HEK293 (cell line): ENCODE measurements around the gene CD59.

Experiments
- BCL11A ChIP-seq: fragments of 450-650 bp; formaldehyde crosslinking; IDR thresholded peaks from 2 replicates; pipeline ENCODE4 v1.5.1; 2016; ENCODE audit warnings: low read depth, missing biosample characterization, missing genetic modification characterization
- HOXA7 ChIP-seq: sonication (generic); formaldehyde crosslinking; IDR thresholded peaks from 2 replicates; pipeline ENCODE4 v1.8.1; 2022; ENCODE audit warnings: missing genetic modification reagents, borderline replicate concordance
- RBAK ChIP-seq: fragments of 450-650 bp; formaldehyde crosslinking; IDR thresholded peaks from 2 replicates; pipeline ENCODE4 v1.5.1; 2016; ENCODE audit warnings: missing biosample characterization, missing genetic modification characterization
- REPIN1 ChIP-seq: fragments of 450-650 bp; formaldehyde crosslinking; IDR thresholded peaks from 2 replicates; pipeline ENCODE4 v1.5.1; 2017; ENCODE audit warnings: missing biosample characterization, missing genetic modification characterization, low read depth
- SP3 ChIP-seq: fragments of 450-650 bp; formaldehyde crosslinking; IDR thresholded peaks from 2 replicates; pipeline ENCODE4 v1.5.1; 2016; ENCODE audit warnings: missing biosample characterization, missing genetic modification characterization
- ZFHX2 ChIP-seq: fragments of 450-650 bp; formaldehyde crosslinking; conservative IDR thresholded peaks from 2 replicates; pipeline ENCODE4 v1.5.1; 2016; ENCODE audit warnings: missing biosample characterization, missing genetic modification characterization
- ZNF16 ChIP-seq: fragments of 450-650 bp; formaldehyde crosslinking; IDR thresholded peaks from 2 replicates; pipeline ENCODE4 v1.5.1; 2016; ENCODE audit warnings: low read depth, missing biosample characterization, missing genetic modification characterization
- ZNF2 ChIP-seq: fragments of 450-650 bp; formaldehyde crosslinking; IDR thresholded peaks from 2 replicates; pipeline ENCODE4 v1.5.1; 2016; ENCODE audit warnings: missing biosample characterization, missing genetic modification characterization
- ZNF280D ChIP-seq: fragments of 450-650 bp; formaldehyde crosslinking; IDR thresholded peaks from 2 replicates; pipeline ENCODE4 v1.5.1; 2016; ENCODE audit warnings: missing biosample characterization, missing genetic modification characterization
- ZNF292 ChIP-seq: fragments of 450-650 bp; formaldehyde crosslinking; IDR thresholded peaks from 2 replicates; pipeline ENCODE4 v1.5.1; 2016; ENCODE audit warnings: low read depth, missing biosample characterization, missing genetic modification characterization, borderline replicate concordance
- ZNF362 ChIP-seq: fragments of 450-650 bp; formaldehyde crosslinking; IDR thresholded peaks from 2 replicates; pipeline ENCODE4 v1.5.1; 2016; ENCODE audit warnings: missing biosample characterization, missing genetic modification characterization
- ZNF488 ChIP-seq: fragments of 450-650 bp; formaldehyde crosslinking; IDR thresholded peaks from 2 replicates; pipeline ENCODE4 v1.5.1; 2016; ENCODE audit warnings: missing biosample characterization, missing genetic modification characterization
- ZNF521 ChIP-seq: fragments of 450-650 bp; formaldehyde crosslinking; IDR thresholded peaks from 2 replicates; pipeline ENCODE4 v1.5.1; 2017; ENCODE audit warnings: missing biosample characterization, mild to moderate bottlenecking, missing genetic modification characterization
- ZNF530 ChIP-seq: fragments of 450-650 bp; formaldehyde crosslinking; IDR thresholded peaks from 2 replicates; pipeline ENCODE4 v1.5.1; 2016; ENCODE audit warnings: low read depth, missing biosample characterization, missing genetic modification characterization
- ZNF596 ChIP-seq: fragments of 450-650 bp; IDR thresholded peaks from 2 replicates; pipeline ENCODE4 v1.5.0; 2018; ENCODE audit warnings: missing biosample characterization, mild to moderate bottlenecking, missing genetic modification characterization, moderate library complexity
- ZNF639 ChIP-seq: fragments of 450-650 bp; formaldehyde crosslinking; IDR thresholded peaks from 2 replicates; pipeline ENCODE4 v1.5.1; 2016; ENCODE audit warnings: missing biosample characterization, missing genetic modification characterization
- ZNF664 ChIP-seq: fragments of 450-650 bp; formaldehyde crosslinking; IDR thresholded peaks from 2 replicates; pipeline ENCODE4 v1.5.1; 2016; ENCODE audit warnings: missing biosample characterization, missing genetic modification characterization
- ZNF837 ChIP-seq: fragments of 450-650 bp; formaldehyde crosslinking; IDR thresholded peaks from 2 replicates; pipeline ENCODE4 v1.5.1; 2016; ENCODE audit warnings: missing biosample characterization, missing genetic modification characterization
- ZSCAN23 ChIP-seq: fragments of 450-650 bp; formaldehyde crosslinking; IDR thresholded peaks from 2 replicates; pipeline ENCODE4 v1.5.1; 2016; ENCODE audit warnings: missing biosample characterization, missing genetic modification characterization
- TF ChIP-seq, protein P1 (sequence below): fragments of 450-650 bp; formaldehyde crosslinking; IDR thresholded peaks from 2 replicates; pipeline ENCODE4 v1.5.1; 2017; ENCODE audit warnings: missing biosample characterization, missing genetic modification characterization
- TF ChIP-seq, protein P2 (sequence below): fragments of 450-650 bp; formaldehyde crosslinking; IDR thresholded peaks from 2 replicates; pipeline ENCODE4 v1.5.1; 2016; ENCODE audit warnings: missing biosample characterization, missing genetic modification characterization, low read depth
- TF ChIP-seq, protein P3 (sequence below): fragments of 450-650 bp; formaldehyde crosslinking; IDR thresholded peaks from 2 replicates; pipeline ENCODE4 v1.5.1; 2017; ENCODE audit warnings: missing biosample characterization, missing genetic modification characterization
- TF ChIP-seq, protein P4 (sequence below): fragments of 450-650 bp; formaldehyde crosslinking; IDR thresholded peaks from 2 replicates; pipeline ENCODE4 v1.5.0; 2017; ENCODE audit warnings: missing biosample characterization, missing genetic modification characterization, borderline replicate concordance
- TF ChIP-seq, protein P5 (sequence below): fragments of 450-650 bp; IDR thresholded peaks from 2 replicates; pipeline ENCODE4 v1.5.1; 2018; ENCODE audit warnings: missing biosample characterization, missing genetic modification characterization

Gene CD59

DNA sequence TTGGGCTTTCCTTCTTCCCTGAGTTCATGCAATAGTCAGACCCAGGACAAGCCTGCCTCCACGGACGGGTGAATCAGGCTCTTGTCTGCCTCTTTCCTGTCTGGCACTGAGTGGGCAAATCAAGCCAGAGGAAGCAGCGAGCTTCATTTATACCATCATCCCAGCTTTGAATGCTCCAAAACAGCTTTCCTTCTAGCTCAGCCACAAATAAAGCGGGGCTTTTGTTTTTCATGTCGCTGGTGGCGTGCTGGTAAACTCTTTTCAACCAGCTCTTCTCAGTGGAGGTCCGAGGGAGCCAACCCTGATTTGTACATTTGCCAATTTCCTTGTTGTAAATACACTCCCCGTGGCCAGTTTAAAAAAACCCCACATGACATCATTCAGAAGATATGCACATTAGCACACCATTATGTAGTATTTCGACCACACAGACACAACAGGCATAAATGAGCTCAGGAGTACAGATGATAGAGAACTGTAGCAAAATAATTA, 44.2 kb downstream of the CD59 start (continued):
- TF ChIP-seq ZNF488 (no peak), RBAK (tag by site-specific recombination) (no peak), SP3 (no peak), ZNF292 (tag by site-specific recombination) (no peak), ZNF837 (tag by site-specific recombination) (no peak), ZNF530 (tag by site-specific recombination) (no peak), REPIN1 (tag by site-specific recombination) (no peak), ZFHX2 (tag by site-specific recombination) (no peak), BCL11A (tag by site-specific recombination) (0 out of 2 replicates have a peak, but pooled peaks have one; percentile 63), ZNF596 (tag by site-specific recombination) (no peak), ZNF664 (tag by site-specific recombination) (no peak), ZNF362 (tag by site-specific recombination) (peak; percentile 92), ZNF521 (tag by site-specific recombination) (no peak), ZNF280D (no peak), ZNF2 (no peak), ZNF16 (tag by site-specific recombination) (no peak), ZSCAN23 (tag by site-specific recombination) (no peak), ZNF639 (tag by site-specific recombination) (0 out of 2 replicates have a peak, but pooled peaks have one; percentile 14), HOXA7 (CRISPR knock-in tag) (no peak)
- TF ChIP-seq, protein P1, sequence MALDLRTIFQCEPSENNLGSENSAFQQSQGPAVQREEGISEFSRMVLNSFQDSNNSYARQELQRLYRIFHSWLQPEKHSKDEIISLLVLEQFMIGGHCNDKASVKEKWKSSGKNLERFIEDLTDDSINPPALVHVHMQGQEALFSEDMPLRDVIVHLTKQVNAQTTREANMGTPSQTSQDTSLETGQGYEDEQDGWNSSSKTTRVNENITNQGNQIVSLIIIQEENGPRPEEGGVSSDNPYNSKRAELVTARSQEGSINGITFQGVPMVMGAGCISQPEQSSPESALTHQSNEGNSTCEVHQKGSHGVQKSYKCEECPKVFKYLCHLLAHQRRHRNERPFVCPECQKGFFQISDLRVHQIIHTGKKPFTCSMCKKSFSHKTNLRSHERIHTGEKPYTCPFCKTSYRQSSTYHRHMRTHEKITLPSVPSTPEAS, result no peak
- TF ChIP-seq, protein P2, sequence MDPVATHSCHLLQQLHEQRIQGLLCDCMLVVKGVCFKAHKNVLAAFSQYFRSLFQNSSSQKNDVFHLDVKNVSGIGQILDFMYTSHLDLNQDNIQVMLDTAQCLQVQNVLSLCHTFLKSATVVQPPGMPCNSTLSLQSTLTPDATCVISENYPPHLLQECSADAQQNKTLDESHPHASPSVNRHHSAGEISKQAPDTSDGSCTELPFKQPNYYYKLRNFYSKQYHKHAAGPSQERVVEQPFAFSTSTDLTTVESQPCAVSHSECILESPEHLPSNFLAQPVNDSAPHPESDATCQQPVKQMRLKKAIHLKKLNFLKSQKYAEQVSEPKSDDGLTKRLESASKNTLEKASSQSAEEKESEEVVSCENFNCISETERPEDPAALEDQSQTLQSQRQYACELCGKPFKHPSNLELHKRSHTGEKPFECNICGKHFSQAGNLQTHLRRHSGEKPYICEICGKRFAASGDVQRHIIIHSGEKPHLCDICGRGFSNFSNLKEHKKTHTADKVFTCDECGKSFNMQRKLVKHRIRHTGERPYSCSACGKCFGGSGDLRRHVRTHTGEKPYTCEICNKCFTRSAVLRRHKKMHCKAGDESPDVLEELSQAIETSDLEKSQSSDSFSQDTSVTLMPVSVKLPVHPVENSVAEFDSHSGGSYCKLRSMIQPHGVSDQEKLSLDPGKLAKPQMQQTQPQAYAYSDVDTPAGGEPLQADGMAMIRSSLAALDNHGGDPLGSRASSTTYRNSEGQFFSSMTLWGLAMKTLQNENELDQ (tag by site-specific recombination), result no peak
- TF ChIP-seq, protein P3, sequence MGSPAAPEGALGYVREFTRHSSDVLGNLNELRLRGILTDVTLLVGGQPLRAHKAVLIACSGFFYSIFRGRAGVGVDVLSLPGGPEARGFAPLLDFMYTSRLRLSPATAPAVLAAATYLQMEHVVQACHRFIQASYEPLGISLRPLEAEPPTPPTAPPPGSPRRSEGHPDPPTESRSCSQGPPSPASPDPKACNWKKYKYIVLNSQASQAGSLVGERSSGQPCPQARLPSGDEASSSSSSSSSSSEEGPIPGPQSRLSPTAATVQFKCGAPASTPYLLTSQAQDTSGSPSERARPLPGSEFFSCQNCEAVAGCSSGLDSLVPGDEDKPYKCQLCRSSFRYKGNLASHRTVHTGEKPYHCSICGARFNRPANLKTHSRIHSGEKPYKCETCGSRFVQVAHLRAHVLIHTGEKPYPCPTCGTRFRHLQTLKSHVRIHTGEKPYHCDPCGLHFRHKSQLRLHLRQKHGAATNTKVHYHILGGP, result no peak
- TF ChIP-seq, protein P4, sequence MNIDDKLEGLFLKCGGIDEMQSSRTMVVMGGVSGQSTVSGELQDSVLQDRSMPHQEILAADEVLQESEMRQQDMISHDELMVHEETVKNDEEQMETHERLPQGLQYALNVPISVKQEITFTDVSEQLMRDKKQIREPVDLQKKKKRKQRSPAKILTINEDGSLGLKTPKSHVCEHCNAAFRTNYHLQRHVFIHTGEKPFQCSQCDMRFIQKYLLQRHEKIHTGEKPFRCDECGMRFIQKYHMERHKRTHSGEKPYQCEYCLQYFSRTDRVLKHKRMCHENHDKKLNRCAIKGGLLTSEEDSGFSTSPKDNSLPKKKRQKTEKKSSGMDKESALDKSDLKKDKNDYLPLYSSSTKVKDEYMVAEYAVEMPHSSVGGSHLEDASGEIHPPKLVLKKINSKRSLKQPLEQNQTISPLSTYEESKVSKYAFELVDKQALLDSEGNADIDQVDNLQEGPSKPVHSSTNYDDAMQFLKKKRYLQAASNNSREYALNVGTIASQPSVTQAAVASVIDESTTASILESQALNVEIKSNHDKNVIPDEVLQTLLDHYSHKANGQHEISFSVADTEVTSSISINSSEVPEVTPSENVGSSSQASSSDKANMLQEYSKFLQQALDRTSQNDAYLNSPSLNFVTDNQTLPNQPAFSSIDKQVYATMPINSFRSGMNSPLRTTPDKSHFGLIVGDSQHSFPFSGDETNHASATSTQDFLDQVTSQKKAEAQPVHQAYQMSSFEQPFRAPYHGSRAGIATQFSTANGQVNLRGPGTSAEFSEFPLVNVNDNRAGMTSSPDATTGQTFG (tag by site-specific recombination), result no peak
- TF ChIP-seq, protein P5, sequence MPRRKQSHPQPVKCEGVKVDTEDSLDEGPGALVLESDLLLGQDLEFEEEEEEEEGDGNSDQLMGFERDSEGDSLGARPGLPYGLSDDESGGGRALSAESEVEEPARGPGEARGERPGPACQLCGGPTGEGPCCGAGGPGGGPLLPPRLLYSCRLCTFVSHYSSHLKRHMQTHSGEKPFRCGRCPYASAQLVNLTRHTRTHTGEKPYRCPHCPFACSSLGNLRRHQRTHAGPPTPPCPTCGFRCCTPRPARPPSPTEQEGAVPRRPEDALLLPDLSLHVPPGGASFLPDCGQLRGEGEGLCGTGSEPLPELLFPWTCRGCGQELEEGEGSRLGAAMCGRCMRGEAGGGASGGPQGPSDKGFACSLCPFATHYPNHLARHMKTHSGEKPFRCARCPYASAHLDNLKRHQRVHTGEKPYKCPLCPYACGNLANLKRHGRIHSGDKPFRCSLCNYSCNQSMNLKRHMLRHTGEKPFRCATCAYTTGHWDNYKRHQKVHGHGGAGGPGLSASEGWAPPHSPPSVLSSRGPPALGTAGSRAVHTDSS, result no peak
